ENCODE measurements around the gene OR1J1. TPM values are rescaled to one million over a fixed set of nuclear protein-coding genes. Genes with fewer than 3 reads are reported as not detected.

The OR1J1 gene
- total and polyA plus RNA-seq, 2 of the 8 experiments (the other 6 are each of a cell fraction or from before 2014, with no cell fraction given), result not detected

- H3K23me2 ChIP-seq (ENCODE audit: low read depth, low read length), result no peaks in the 10 kb centered on the region
- no peak overlapping the region for H4K8ac ChIP-seq (ENCODE audit: extremely low read depth, insufficient read depth, low read length)
- no peak overlapping the region for H2BK15ac ChIP-seq (ENCODE audit: low read length)
- no peak for DNase-seq (ENCODE audit: low read depth in 1 of 2, low spot score in 2 of 2)
- no peak overlapping the region for H4K91ac ChIP-seq (replicated peaks; ENCODE audit: insufficient read length, low read length)
- 60% methylated on average over 3 of the region's 3 CpGs; no CpG with 5 or more reads in 1 of the 2 experiments for WGBS, 2 experiments (ENCODE audit: extremely low coverage in 1 of 2, insufficient coverage in 1 of 2, insufficient read length in 1 of 2, insufficient replicate concordance in 2 of 2, low coverage in 1 of 2, low lambda C conversion rate in 2 of 2, missing lambda C conversion rate in 1 of 2)
- FAIRE-seq, result no peak
- no peak overlapping the region for H3K23ac ChIP-seq (ENCODE audit: insufficient read length)
- peaks cover 36 to 57% of the 10 kb centered on the region in 2 experiments for H3K9me3 ChIP-seq (ENCODE audit: insufficient read depth in 2 of 2, low read depth in 1 of 2, low read length in 1 of 2)
- H3K79me2 ChIP-seq (ENCODE audit: control insufficient read depth in 1 of 2, insufficient read depth in 2 of 2, low read length in 2 of 2), result no peaks in the 10 kb centered on the region
- H3K18ac ChIP-seq (ENCODE audit: extremely low read depth, low read length), result no peak overlapping the region
- H2AK5ac ChIP-seq (ENCODE audit: low read depth, low read length), result no peak overlapping the region
- H4K20me1 ChIP-seq (replicated peaks in 1 of 2; ENCODE audit: control insufficient read depth in 1 of 2, insufficient read depth in 2 of 2, low read length in 2 of 2), result no peaks in the 10 kb centered on the region
- H2BK20ac ChIP-seq (ENCODE audit: low read length), result no peak overlapping the region
- H3K27ac ChIP-seq (ENCODE audit: low read depth, low read length), result no peak overlapping the region
- H2BK5ac ChIP-seq (ENCODE audit: low read depth, low read length), result no peak overlapping the region
- H3K14ac ChIP-seq (ENCODE audit: insufficient read length), result no peak overlapping the region
- no peak overlapping the region for H3K9ac ChIP-seq (replicated peaks in 1 of 4; ENCODE audit: extremely low read depth in 1 of 4, low read depth in 3 of 4, low read length in 3 of 4)
- no peak overlapping the region for H3K4me2 ChIP-seq (ENCODE audit: insufficient read depth in 1 of 2, low read depth in 2 of 2, low read length in 2 of 2)
- no peak overlapping the region for H4K5ac ChIP-seq (ENCODE audit: insufficient read length, low read depth, low read length)
- ChIA-PET CTCF (ENCODE audit: partially characterized antibody) (interaction anchor here (0.8 to 1.5 kb wide), 2 partner anchors 9 to 335 kb away, joined by 5 to 6 read pairs; no protein-coding TSS in a partner anchor), POLR2A (ENCODE audit: partially characterized antibody) (no interaction called here)
- no peak overlapping the region for H2BK12ac ChIP-seq (ENCODE audit: low read depth, low read length)
- H3K56ac ChIP-seq (replicated peaks; ENCODE audit: insufficient read length, low read depth, low read length), result no peak overlapping the region
- H3K36me3 ChIP-seq (ENCODE audit: control insufficient read depth in 2 of 4, insufficient read depth in 4 of 4, low read length in 3 of 4), result no peaks in the 10 kb centered on the region
- H2BK120ac ChIP-seq (replicated peaks; ENCODE audit: low read depth, low read length), result no peak overlapping the region
- no peaks in the 10 kb centered on the region for H3K4me1 ChIP-seq (replicated peaks in 1 of 4; ENCODE audit: control insufficient read depth in 3 of 4, insufficient read depth in 4 of 4, low read length in 3 of 4)
- no peak overlapping the region for H3K4me3 ChIP-seq (ENCODE audit: extremely low read depth in 1 of 4, insufficient read depth in 2 of 4, low read depth in 3 of 4, low read length in 4 of 4)
- no peak overlapping the region for H3K4ac ChIP-seq (replicated peaks; ENCODE audit: insufficient read length, low read depth, low read length)
- H3K79me1 ChIP-seq (ENCODE audit: low read depth, low read length), result no peaks in the 10 kb centered on the region
- H3K27me3 ChIP-seq (replicated peaks in 1 of 4; ENCODE audit: control insufficient read depth in 3 of 4, extremely low read depth in 1 of 4, insufficient read depth in 3 of 4, low read length in 3 of 4), result no peaks in the 10 kb centered on the region; a peak in 1 of 7 replicates
- no peak overlapping the region for H2AFZ ChIP-seq (ENCODE audit: low read length)
- no peak for TF ChIP-seq RNF2 (IDR thresholded peaks at IDR 0.05; ENCODE audit: borderline replicate concordance, low read depth, low read length, missing control alignments, poor library complexity, severe bottlenecking)
- no peak for TF ChIP-seq KDM1A (IDR thresholded peaks at IDR 0.05; ENCODE audit: borderline replicate concordance, low read length)
- no peak for TF ChIP-seq TEAD4 (IDR thresholded peaks at IDR 0.05; ENCODE audit: low read depth, low read length)
- no peak for TF ChIP-seq CTBP2 (IDR thresholded peaks at IDR 0.05; ENCODE audit: borderline replicate concordance, insufficient read depth, insufficient read length, low read length)
- no peak for TF ChIP-seq CBX5 (IDR thresholded peaks at IDR 0.05; ENCODE audit: low read depth, low read length)
- no peak for TF ChIP-seq SIN3A (conservative IDR thresholded peaks at IDR 0.05 in 1 of 2, IDR thresholded peaks at IDR 0.05 in 1 of 2; ENCODE audit: low read depth in 1 of 2, low read length in 2 of 2)
- TF ChIP-seq CEBPB (IDR thresholded peaks at IDR 0.05; ENCODE audit: low read depth, low read length), result no peak
- no peak for TF ChIP-seq ZNF274 (IDR thresholded peaks at IDR 0.05; ENCODE audit: borderline replicate concordance, extremely low read depth, low read length)
- TF ChIP-seq USF2 (IDR thresholded peaks at IDR 0.05; ENCODE audit: low read length), result no peak
- TF ChIP-seq JUN (IDR thresholded peaks at IDR 0.05; ENCODE audit: low read depth, low read length), result no peak
- no peak for TF ChIP-seq CHD1 (IDR thresholded peaks at IDR 0.05; ENCODE audit: low read depth, low read length)
- no peak for TF ChIP-seq SP4 (IDR thresholded peaks at IDR 0.05; ENCODE audit: low read length)
- no peak for TF ChIP-seq EP300 (IDR thresholded peaks at IDR 0.05; ENCODE audit: borderline replicate concordance in 1 of 2, low read depth in 2 of 2, low read length in 2 of 2)
These were observed 3.2 kb downstream of the OR1J1 start for GRCh38 chr9:122474561-122474960.
